ENCODE data around the gene CMTM2.

- TF ChIP-seq CTCF (conservative IDR thresholded peaks at IDR 0.05 in 1 of 2, IDR thresholded peaks at IDR 0.05 in 1 of 2; ENCODE audit: low read depth in 1 of 2, low read length in 2 of 2) (no peak), EZH2 (IDR thresholded peaks at IDR 0.05; ENCODE audit: low read length, missing control alignments) (no peak)
These were observed 22.2 kb downstream of the CMTM2 start for GRCh38 chr16:66601471-66601870.

Data from fibroblast of lung (primary cell).